Natural killer cell (primary cell): ENCODE measurements around the gene APH1B. TPM values are rescaled to one million over a fixed set of nuclear protein-coding genes. Genes with fewer than 3 reads are reported as not detected.

Experiments used
- ATAC-seq, 3 donors: fragments of 150-1000 bp in 2 of 3; fragments of 200-7000 bp in 1 of 3; cut with Tn5 transposase; 1 replicate in 1 of 3; 2 replicates in 2 of 3; pipeline ENCODE4 v1.10.0; 2021; ENCODE audit warnings: mild to moderate bottlenecking in 2 of 3, moderate library complexity in 2 of 3
- DNase-seq, 2 donors: peaks; one replicate each; pipeline versions ENCODE4 v3.0.0 to v3.0.0-alpha.2; 2013 to 2021; ENCODE audit warnings: mixed read lengths in 1 of 2
- H3K27ac ChIP-seq: one replicate; pipeline ENCODE4 v1.5.1; 2013; ENCODE audit warnings: mild to moderate bottlenecking, low read length
- H3K27me3 ChIP-seq: one replicate; pipeline ENCODE4 v1.6.1; 2013; ENCODE audit warnings: low read length; ENCODE audit not compliant: control insufficient read depth, insufficient read depth
- H3K36me3 ChIP-seq: one replicate; pipeline ENCODE4 v1.6.1; 2013; ENCODE audit warnings: low read length; ENCODE audit not compliant: control insufficient read depth, insufficient read depth
- H3K4me1 ChIP-seq: one replicate; pipeline ENCODE4 v1.6.1; 2013; ENCODE audit warnings: low read length; ENCODE audit not compliant: control insufficient read depth, insufficient read depth
- H3K4me3 ChIP-seq: one replicate; pipeline ENCODE4 v1.5.1; 2013; ENCODE audit warnings: low read length
- H3K9me3 ChIP-seq: one replicate; pipeline ENCODE4 v1.6.1; 2013; ENCODE audit warnings: low read length; ENCODE audit not compliant: control insufficient read depth, insufficient read depth
- H3K27ac Mint-ChIP-seq, 2 donors: one replicate each; pipeline ENCODE4 v1.8.0; 2022; ENCODE audit warnings: mild to moderate bottlenecking in 2 of 2, mixed read lengths in 2 of 2, moderate library complexity in 1 of 2
- H3K27me3 Mint-ChIP-seq, 2 donors: one replicate each; pipeline ENCODE4 v1.8.0; 2022; ENCODE audit warnings: low read depth in 2 of 2, mixed read lengths in 2 of 2
- H3K36me3 Mint-ChIP-seq: one replicate; pipeline ENCODE4 v1.8.0; 2022; ENCODE audit warnings: mixed read lengths
- H3K4me1 Mint-ChIP-seq, 2 donors: one replicate each; pipeline ENCODE4 v1.8.0; 2022; ENCODE audit warnings: mixed read lengths in 2 of 2
- H3K4me3 Mint-ChIP-seq: one replicate; pipeline ENCODE4 v1.8.0; 2022; ENCODE audit warnings: mild to moderate bottlenecking, moderate library complexity, mixed read lengths
- H3K9me3 Mint-ChIP-seq, 2 donors: one replicate each; pipeline ENCODE4 v1.8.0; 2022; ENCODE audit warnings: mixed read lengths in 2 of 2
- CTCF ChIP-seq: fragments of 200-600 bp; IDR thresholded peaks from one replicate; pipeline ENCODE4 v1.8.0; 2022; ENCODE audit warnings: antibody characterized with exemption
- WGBS: methylation state at CpG from one replicate; pipeline ENCODE4 v1.1.7; 2013; ENCODE audit warnings: missing lambda C conversion rate; ENCODE audit not compliant: insufficient coverage; 5-methylcytosine and 5-hydroxymethylcytosine counted together
- intact Hi-C: fragments of 100-400 bp; cut with micrococcal nuclease; formaldehyde crosslinking; loops from one replicate; pipeline ENCODE4 v1.14.2; 2022
- total RNA-seq, 4 donors: library from RNA; stranded (reverse); fragments of 120-200 nt in 1 of 4; gene quantifications; one replicate each; pipeline versions ENCODE4 v1.2.3 to v1.2.4, GENCODE V29; 2013 to 2022

The APH1B gene
- total RNA-seq, 3 donors from 2014 or later (not counting 1 experiment from before 2014, with no cell fraction given): 8.6 to 12.4 (median 9.9) TPM

- ATAC-seq: no peak
- H3K9me3 Mint-ChIP-seq: no peaks in the 10 kb centered on the region
- H3K36me3 ChIP-seq: peaks cover 20% of the 10 kb centered on the region
- no peaks in the 10 kb centered on the region for H3K9me3 ChIP-seq
- no peaks in the 10 kb centered on the region for H3K27me3 Mint-ChIP-seq
- H3K36me3 Mint-ChIP-seq: peaks cover 9% of the 10 kb centered on the region
- peak overlapping the region; percentile 83 to 89 for H3K27ac Mint-ChIP-seq
- H3K27me3 ChIP-seq: no peaks in the 10 kb centered on the region
- WGBS: 100% methylated on average over 1 of the region's 1 CpG
- no peak for TF ChIP-seq CTCF
- no peak overlapping the region for H3K4me3 ChIP-seq
- peaks cover 32% of the 10 kb centered on the region for H3K4me1 ChIP-seq
- DNase-seq: no peak
- no peak overlapping the region for H3K27ac ChIP-seq
- H3K4me1 Mint-ChIP-seq: peaks cover 79% of the 10 kb centered on the region in 2 donors
- no peak overlapping the region for H3K4me3 Mint-ChIP-seq
- intact Hi-C loops: no loop called here
These were observed 34.3 kb upstream of the APH1B start for GRCh38 chr15:63243101-63243500.

GRCh38 chr15:63243776-63244175 lies 33.6 kb upstream of the APH1B start:
- Histone ChIP-seq H3K4me3 (no peak overlapping the region), H3K27ac (no peak overlapping the region), H3K27me3 (no peaks in the 10 kb centered on the region), H3K4me1 (peaks cover 33% of the 10 kb centered on the region), H3K9me3 (no peaks in the 10 kb centered on the region), H3K36me3 (peaks cover 27% of the 10 kb centered on the region)
- Mint-ChIP-seq H3K9me3 (no peaks in the 10 kb centered on the region), H3K4me1 (peaks cover 79% of the 10 kb centered on the region in 2 donors), H3K27ac (peak overlapping the region; percentile 83 to 89), H3K36me3 (peaks cover 9% of the 10 kb centered on the region), H3K4me3 (peak overlapping the region; percentile 19), H3K27me3 (no peaks in the 10 kb centered on the region)
- ATAC-seq (no peak), DNase-seq (no peak)
- TF ChIP-seq CTCF: no peak
- WGBS: 50% methylated on average over 1 of the region's 1 CpG
- intact Hi-C loops: no loop called here

GRCh38 chr15:63244399-63244798 lies 33.0 kb upstream of the APH1B start:
- H3K4me1 ChIP-seq: peaks cover 29% of the 10 kb centered on the region
- H3K4me1 Mint-ChIP-seq: peaks cover 81 to 82% of the 10 kb centered on the region in 2 donors
- H3K36me3 ChIP-seq: peaks cover 33% of the 10 kb centered on the region
- peak overlapping the region; percentile 83 to 89 for H3K27ac Mint-ChIP-seq
- H3K27me3 Mint-ChIP-seq: no peaks in the 10 kb centered on the region
- peaks cover 9% of the 10 kb centered on the region for H3K36me3 Mint-ChIP-seq
- H3K27ac ChIP-seq: no peak overlapping the region
- no peaks in the 10 kb centered on the region for H3K9me3 ChIP-seq
- H3K4me3 ChIP-seq: no peak overlapping the region
- ATAC-seq (no peak), DNase-seq (no peak)
- H3K9me3 Mint-ChIP-seq: no peaks in the 10 kb centered on the region
- peak overlapping the region; percentile 19 for H3K4me3 Mint-ChIP-seq
- intact Hi-C loops: no loop called here
- WGBS: 93% methylated on average over 2 of the region's 4 CpGs
- no peaks in the 10 kb centered on the region for H3K27me3 ChIP-seq
- no peak for TF ChIP-seq CTCF
